Erythroblast (primary cell): ENCODE measurements around the gene DNAJC8.

Source experiments
- GATA1 ChIP-seq: IDR thresholded peaks from 2 replicates; pipeline ENCODE4 v1.6.1; 2011; ENCODE audit warnings: low read depth, mild to moderate bottlenecking, control low read depth, low read length, moderate library complexity
- POLR2A ChIP-seq: IDR thresholded peaks from 2 replicates; pipeline ENCODE4 v1.6.1; 2011; ENCODE audit warnings: mild to moderate bottlenecking, low read length

- TF ChIP-seq POLR2A, result no peak
- no peak for TF ChIP-seq GATA1
These were observed 32.1 kb upstream of the DNAJC8 start for GRCh38 chr1:28264897-28265296.
